HG03354 (cell line): ENCODE results near the gene BABAM2.

Experiments
- ATAC-seq: cut with Tn5 transposase; IDR thresholded peaks from one replicate; pipeline ENCODE4 v1.9.1; 2021; ENCODE audit warnings: mild to moderate bottlenecking; ENCODE audit not compliant: unreplicated experiment, poor library complexity, severe bottlenecking

Gene BABAM2

DNA sequence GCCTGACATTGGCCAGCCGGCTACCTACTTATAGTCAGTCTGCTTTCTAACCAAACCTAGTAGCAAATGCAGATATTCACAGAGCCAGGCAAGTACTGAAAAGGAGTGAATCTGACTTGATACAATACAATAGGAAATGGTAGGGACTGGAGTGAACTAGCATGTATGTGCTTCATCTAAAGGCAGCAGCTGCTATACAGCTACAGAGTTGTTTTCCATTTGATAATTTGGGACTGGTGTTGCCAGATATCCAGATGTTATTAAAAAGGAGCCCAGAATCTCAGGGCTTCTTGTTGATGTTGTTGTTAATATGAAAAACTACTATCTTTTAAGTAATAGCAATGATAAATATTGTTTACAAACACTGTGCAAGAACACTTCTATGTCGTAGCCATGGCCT lies 159.4 kb downstream of the BABAM2 start:
- ATAC-seq = no peak

DNA sequence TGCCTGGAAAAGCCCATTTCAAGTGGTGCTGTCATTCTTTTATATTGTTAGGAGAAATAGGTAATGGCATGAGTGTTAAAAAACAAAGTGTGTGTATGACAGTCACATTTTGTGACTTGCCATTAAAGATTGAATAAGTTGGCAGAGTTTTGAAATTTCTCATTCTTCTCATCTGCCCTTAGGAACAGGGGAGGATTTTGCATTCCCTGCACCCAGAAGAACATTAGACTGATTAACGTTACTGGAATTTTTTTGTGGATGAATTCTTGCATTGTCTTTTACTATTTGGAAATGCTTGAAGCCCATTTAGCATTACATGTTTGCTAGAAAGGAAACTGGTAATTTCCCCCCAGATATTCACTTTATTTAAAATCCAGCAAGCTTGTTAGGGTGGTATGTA lies 162.2 kb downstream of the BABAM2 start:
- ATAC-seq = no peak

- no peak for ATAC-seq
Observed at GRCh38 chr2:28053597-28053996, 163.1 kb downstream of the BABAM2 start.

GRCh38 chr2:28054916-28055315 lies 164.4 kb downstream of the BABAM2 start:
- ATAC-seq = no peak

DNA sequence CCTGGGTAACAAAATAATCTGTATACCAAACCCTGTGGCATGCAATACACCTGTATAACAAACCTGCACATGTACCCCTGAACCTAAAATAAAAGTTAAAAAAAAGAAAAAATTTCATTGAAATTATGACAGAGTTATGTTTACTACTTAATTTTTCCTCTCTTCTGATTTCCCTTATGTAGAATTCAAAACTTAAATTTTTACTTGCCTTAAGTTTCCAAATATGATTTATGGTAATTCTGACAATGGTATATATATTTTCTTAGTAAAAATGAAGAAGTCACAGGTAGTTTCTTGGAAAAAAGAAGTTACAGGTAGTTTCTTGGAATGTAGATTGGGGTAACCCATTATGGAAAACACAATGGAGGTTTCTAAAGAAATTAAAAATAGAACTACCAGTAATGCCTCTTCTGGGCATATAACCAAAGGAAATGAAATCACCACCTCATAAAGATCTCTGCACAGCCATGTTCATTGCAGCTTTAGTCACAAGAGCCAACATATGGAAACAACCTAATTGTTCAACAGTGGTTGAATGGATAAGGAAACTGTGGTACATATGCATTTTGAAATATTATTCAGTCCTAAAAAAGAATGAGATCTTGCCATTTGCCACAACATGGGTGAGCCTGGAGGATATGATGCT lies 164.9 kb downstream of the BABAM2 start:
- no peak for ATAC-seq

DNA sequence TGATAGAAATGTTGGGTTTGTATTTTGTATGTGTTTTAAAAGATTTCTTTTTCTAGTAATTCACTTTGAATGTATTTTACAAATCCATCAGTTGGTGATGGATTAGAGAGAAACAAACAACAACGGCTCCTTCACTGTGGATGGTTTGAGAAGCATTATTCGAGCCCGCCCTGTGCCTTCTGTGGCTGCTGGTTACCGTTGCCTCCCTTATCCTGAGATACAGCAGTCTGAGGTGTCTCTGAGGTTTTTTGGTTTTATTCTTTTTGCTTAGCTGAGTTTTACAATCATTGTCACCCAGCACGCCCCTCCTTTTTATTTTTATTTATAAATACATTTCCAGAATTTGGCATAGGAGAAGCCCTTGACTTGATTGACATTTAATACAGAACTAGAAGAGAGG lies 168.3 kb downstream of the BABAM2 start:
- no peak for ATAC-seq

GRCh38 chr2:28062867-28063266 lies 172.3 kb downstream of the BABAM2 start:
- no peak for ATAC-seq

DNA sequence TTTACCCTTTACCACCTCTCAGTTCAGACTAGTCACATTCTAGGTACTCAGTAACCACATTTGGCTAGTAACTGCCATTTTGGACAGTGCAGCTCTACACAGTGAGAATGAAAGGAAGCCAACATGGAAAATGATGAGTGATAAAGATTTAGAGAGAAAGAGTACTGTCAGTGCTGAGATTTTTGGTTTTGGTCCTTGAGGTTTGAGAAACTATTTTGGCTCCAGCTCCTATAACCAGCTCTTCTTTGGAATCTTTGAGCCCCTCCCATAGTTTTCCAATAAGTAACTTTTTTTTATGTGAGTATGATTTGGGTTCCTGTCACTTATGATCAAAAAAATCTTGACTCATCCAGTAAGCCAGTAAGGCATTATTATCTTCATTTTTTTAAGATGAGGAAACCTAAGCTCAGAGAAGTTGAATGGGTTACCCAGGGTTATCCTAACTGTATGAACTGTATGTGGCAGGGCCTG lies 173.0 kb downstream of the BABAM2 start:
- no peak for ATAC-seq

- ATAC-seq = no peak
Observed at GRCh38 chr2:28067602-28068001, 177.1 kb downstream of the BABAM2 start.

DNA sequence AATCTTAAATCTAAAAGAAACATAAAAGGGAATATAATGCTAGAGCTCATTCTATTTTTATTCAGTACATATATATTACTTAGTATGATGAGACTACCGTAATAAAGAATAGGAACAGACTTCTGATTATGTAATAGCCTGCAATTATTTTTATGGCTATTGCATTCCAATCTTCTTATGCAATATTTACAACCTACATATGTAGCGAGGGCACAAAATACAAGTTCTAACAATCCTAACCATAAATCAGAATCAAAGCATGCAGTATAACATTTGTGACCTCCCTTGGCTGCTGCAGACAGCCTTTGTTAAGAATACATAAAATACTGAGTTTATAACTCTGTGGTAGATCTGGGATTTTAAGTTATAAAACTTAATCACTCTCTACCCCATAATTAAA lies 177.6 kb downstream of the BABAM2 start:
- no peak for ATAC-seq

GRCh38 chr2:28068527-28068926 lies 178.0 kb downstream of the BABAM2 start:
- no peak for ATAC-seq

DNA sequence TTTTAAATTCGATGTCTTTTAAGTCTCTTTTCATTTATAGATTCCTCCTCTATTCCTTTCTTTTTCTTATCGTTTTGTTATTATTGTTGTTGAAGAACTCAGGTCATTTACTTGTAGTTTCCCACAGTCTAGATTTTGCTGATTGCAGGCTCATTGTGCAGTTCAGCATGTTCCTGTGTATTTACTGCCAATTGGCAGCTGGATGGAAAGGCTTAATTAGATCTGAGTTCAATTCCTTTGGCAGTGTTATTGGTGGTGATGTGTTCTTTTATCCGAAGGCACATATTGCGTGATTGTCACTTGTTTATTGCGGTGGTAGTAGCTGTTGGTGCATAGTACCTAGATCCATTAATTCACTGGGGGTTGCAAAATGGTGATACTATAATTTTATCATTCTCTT lies 180.7 kb downstream of the BABAM2 start:
- no peak for ATAC-seq

- no peak for ATAC-seq
Observed at GRCh38 chr2:28074137-28074536, 183.6 kb downstream of the BABAM2 start.

DNA sequence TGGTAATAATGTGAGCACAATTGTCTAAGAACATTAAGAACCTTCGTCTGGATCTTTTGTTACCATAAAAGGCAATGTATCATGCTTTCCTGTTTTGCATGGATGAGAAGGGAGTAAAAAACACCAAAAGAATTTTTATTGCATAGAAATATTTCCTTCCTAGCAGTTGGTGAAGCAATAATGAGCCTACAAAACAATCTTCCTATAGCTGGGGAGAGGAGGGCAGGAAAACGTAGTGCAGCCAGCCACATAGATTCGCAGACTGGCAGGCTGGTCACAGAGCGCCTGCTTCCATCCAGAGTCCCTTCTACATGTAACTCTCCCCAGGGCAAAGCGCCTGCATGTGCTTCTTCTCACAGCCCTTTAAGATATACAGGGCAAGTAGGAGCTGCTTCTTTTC lies 190.4 kb downstream of the BABAM2 start:
- ATAC-seq = no peak

DNA sequence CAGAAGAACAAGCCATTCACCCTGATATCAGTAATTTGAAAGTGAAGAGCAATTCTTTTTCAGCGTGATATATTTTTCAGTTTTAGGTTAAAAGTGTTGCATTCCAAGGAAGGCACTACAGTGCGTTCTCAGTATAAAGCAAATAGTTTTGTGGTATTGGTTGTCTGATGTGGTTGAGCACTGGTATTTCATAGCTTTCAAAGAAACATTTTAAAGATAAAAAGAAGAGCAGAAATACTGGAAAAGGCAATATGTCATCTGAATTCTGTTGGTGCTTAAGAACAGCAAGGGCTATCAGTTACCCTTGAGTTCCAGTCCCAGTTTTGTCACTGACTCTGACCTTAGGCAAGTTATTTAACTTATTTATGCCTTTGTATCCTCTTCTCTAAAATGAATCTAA lies 191.6 kb downstream of the BABAM2 start:
- no peak for ATAC-seq

- ATAC-seq = no peak
Observed at GRCh38 chr2:28083476-28083875, 192.9 kb downstream of the BABAM2 start.

DNA sequence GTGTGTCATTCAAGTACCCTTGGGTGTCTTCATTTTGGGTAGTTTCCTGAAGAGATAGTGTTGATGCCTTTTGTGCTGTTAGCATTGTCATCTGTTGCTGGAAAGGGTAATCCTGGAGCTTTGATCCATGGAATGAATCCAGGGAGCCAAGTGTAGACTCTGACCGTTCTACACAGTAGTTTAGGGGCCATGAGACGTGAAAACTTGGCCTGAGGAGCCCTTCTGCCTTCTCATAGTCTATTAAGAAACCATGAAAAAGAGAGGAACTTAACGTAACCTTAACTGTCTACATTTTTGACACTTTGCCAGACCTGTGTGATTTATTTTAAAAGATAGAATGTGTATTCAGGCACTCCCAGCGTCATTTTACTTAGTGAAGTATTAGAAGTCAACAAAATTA lies 194.0 kb downstream of the BABAM2 start:
- no peak for ATAC-seq

DNA sequence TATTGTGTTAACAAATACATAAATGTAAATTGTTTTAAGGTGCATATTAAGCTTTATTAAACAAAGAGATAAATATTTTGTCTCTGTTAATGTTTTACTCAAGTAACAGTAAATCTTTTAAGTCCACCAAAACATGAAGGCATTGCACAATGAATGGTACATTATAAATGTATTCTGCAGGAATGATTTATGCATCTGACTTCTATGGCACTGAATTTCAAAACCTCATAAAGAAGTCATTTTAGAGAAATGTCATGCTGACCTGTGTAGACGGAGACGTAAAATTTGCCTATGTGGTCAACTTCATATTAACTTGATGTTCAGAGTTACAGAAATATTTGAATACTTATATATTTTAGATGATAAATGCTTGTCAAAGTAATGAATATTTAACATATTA lies 194.7 kb downstream of the BABAM2 start:
- no peak for ATAC-seq

DNA sequence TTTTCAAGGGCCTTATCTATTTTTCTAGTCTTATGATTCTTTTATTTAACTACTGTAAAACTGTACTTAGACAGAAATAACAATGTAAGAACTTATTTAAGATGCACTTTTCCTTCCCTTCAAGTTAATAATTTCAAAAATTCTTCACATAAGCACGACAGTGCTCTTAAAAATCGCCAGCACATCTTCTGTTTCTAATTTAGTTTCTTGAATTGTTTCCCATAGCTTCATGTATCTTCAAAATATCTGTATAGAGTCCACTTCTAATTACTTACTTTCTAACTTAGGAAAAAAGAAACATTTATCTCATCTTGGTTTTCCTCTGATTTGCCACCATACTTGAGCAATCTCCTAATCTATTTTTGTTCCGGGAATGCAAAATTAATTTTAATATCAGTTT lies 196.1 kb downstream of the BABAM2 start:
- ATAC-seq = no peak

DNA sequence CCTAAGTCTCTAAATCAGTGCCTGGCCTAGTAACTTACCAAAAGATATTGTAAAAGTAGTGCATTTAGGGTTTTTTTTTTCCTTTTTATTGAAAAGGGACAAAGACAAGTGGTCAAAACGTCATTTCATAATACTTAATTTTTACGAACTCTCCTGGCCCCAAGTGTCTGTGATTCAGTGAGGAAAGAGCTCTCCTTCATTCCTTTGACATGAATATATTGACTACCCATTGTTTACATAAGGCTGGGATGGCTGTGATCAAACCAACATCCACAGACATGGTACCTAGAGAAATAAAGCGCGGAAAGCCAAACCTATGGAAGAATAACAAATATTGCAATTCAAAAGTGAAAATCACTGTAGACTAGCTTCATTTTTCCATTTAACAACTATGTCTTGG lies 198.4 kb downstream of the BABAM2 start:
- no peak for ATAC-seq

DNA sequence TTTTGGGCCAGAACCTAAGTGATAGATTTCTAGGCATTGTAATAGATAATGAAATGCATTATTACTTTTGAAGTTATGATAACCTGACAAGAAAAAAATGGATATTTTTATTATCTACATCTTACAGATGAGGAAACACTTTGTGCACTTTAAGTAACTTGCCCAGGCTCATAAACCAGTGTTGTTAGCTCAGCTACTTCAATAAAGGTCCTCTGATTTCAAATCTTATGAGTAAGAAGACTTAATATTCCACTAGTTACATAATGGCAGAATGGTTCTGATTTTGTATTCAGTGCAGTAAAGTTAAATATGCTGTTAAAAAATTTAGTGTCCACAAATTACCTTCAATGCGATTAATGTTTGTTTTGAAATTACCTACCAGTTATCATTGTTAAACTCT lies 199.0 kb downstream of the BABAM2 start:
- ATAC-seq = no peak

- ATAC-seq = no peak
Observed at GRCh38 chr2:28093308-28093707, 202.8 kb downstream of the BABAM2 start.
